ENCODE results near the gene ZFAND3. TPM values are rescaled to one million over a fixed set of nuclear protein-coding genes. Genes with fewer than 3 reads are reported as not detected.

The ZFAND3 gene
- total RNA-seq, 1 donor from 2014 or later: 31.2 TPM

GRCh38 chr6:38086346-38086745, 266.8 kb downstream of the ZFAND3 start:
- no peak overlapping the region for H3K4me3 ChIP-seq
- no peaks in the 10 kb centered on the region for H3K9me3 ChIP-seq
- peaks cover 37% of the 10 kb centered on the region for H3K4me1 ChIP-seq
- no peak for DNase-seq (ENCODE audit: extremely low spot score in 2 of 2)
- intact Hi-C loops (cut with DNase I): no loop called here
- TF ChIP-seq POLR2AphosphoS5 (IDR thresholded peaks at IDR 0.05; ENCODE audit: insufficient read depth in 1 of 2, low read depth in 1 of 2) (no peak), CTCF (IDR thresholded peaks at IDR 0.05) (no peak), POLR2A (IDR thresholded peaks at IDR 0.05) (no peak)
- H3K36me3 ChIP-seq: peaks cover 0 to 3% of the 10 kb centered on the region in 2 donors
- H3K27ac ChIP-seq: no peak overlapping the region
- no peaks in the 10 kb centered on the region for H3K27me3 ChIP-seq

GRCh38 chr6:38088010-38088409, 268.5 kb downstream of the ZFAND3 start:
- Histone ChIP-seq H3K4me3 (no peak overlapping the region), H3K27me3 (no peaks in the 10 kb centered on the region), H3K27ac (no peak overlapping the region), H3K4me1 (peaks cover 45% of the 10 kb centered on the region), H3K36me3 (peaks cover 0 to 3% of the 10 kb centered on the region in 2 donors), H3K9me3 (no peaks in the 10 kb centered on the region)
- DNase-seq (ENCODE audit: extremely low spot score in 2 of 2): no peak
- intact Hi-C loops (cut with DNase I): no loop called here
- TF ChIP-seq POLR2A (IDR thresholded peaks at IDR 0.05): no peak
- no peak for TF ChIP-seq CTCF (IDR thresholded peaks at IDR 0.05)
- no peak for TF ChIP-seq POLR2AphosphoS5 (IDR thresholded peaks at IDR 0.05; ENCODE audit: insufficient read depth in 1 of 2, low read depth in 1 of 2)

- DNase-seq (ENCODE audit: extremely low spot score in 2 of 2): no peak
- H3K4me1 ChIP-seq: peaks cover 47% of the 10 kb centered on the region
- TF ChIP-seq POLR2A (IDR thresholded peaks at IDR 0.05) (no peak), POLR2AphosphoS5 (IDR thresholded peaks at IDR 0.05; ENCODE audit: insufficient read depth in 1 of 2, low read depth in 1 of 2) (no peak), CTCF (IDR thresholded peaks at IDR 0.05) (no peak)
- no peaks in the 10 kb centered on the region for H3K9me3 ChIP-seq
- no peak overlapping the region for H3K4me3 ChIP-seq
- intact Hi-C loops (cut with DNase I): no loop called here
- no peak overlapping the region for H3K27ac ChIP-seq
- H3K27me3 ChIP-seq: no peaks in the 10 kb centered on the region
- peaks cover 0 to 3% of the 10 kb centered on the region in 2 donors for H3K36me3 ChIP-seq
Measured at GRCh38 chr6:38088829-38089228, 269.3 kb downstream of the ZFAND3 start.

GRCh38 chr6:38091613-38092012, 272.1 kb downstream of the ZFAND3 start:
- H3K4me3 ChIP-seq: no peak overlapping the region
- H3K27me3 ChIP-seq: no peaks in the 10 kb centered on the region
- intact Hi-C loops (cut with DNase I): no loop called here
- DNase-seq (ENCODE audit: extremely low spot score in 2 of 2): no peak
- TF ChIP-seq CTCF (IDR thresholded peaks at IDR 0.05) (no peak), POLR2AphosphoS5 (IDR thresholded peaks at IDR 0.05; ENCODE audit: insufficient read depth in 1 of 2, low read depth in 1 of 2) (no peak), POLR2A (IDR thresholded peaks at IDR 0.05) (no peak)
- no peaks in the 10 kb centered on the region for H3K9me3 ChIP-seq
- H3K4me1 ChIP-seq: peaks cover 46% of the 10 kb centered on the region
- no peaks in the 10 kb centered on the region for H3K36me3 ChIP-seq
- H3K27ac ChIP-seq: no peak overlapping the region

GRCh38 chr6:38092465-38092864, 272.9 kb downstream of the ZFAND3 start:
- H3K36me3 ChIP-seq: no peaks in the 10 kb centered on the region
- H3K4me3 ChIP-seq: no peak overlapping the region
- peaks cover 46% of the 10 kb centered on the region for H3K4me1 ChIP-seq
- no peak for TF ChIP-seq POLR2AphosphoS5 (IDR thresholded peaks at IDR 0.05; ENCODE audit: insufficient read depth in 1 of 2, low read depth in 1 of 2)
- TF ChIP-seq CTCF (IDR thresholded peaks at IDR 0.05): no peak
- no peak for TF ChIP-seq POLR2A (IDR thresholded peaks at IDR 0.05)
- H3K27me3 ChIP-seq: no peaks in the 10 kb centered on the region
- no peak for DNase-seq (ENCODE audit: extremely low spot score in 2 of 2)
- no peaks in the 10 kb centered on the region for H3K9me3 ChIP-seq
- intact Hi-C loops (cut with DNase I): no loop called here
- H3K27ac ChIP-seq: no peak overlapping the region
